GM18907 (cell line): ENCODE results near the gene GPHN.
"Not testable (repeated sequence)": the region's sequence is repeated elsewhere in the genome, so short reads cannot be mapped to it uniquely, and the experiment has no call there.

Experiments used
- ATAC-seq: cut with Tn5 transposase; IDR thresholded peaks from one replicate; pipeline ENCODE4 v1.9.1; 2021; ENCODE audit warnings: mild to moderate bottlenecking, moderate library complexity; ENCODE audit not compliant: unreplicated experiment

Gene GPHN

GRCh38 chr14:66651536-66652220, 143.7 kb downstream of the GPHN start:
- no peak for ATAC-seq

- no peak for ATAC-seq
Measured at GRCh38 chr14:66652525-66653106, 144.7 kb downstream of the GPHN start.

- no peak for ATAC-seq
Measured at GRCh38 chr14:66657780-66658179, 149.8 kb downstream of the GPHN start.

- ATAC-seq, result no peak
Measured at GRCh38 chr14:66662374-66662773, 154.4 kb downstream of the GPHN start.

GRCh38 chr14:66677780-66678179, 169.8 kb downstream of the GPHN start:
- no peak for ATAC-seq

- no peak for ATAC-seq
Measured at GRCh38 chr14:66680216-66680615, 172.3 kb downstream of the GPHN start.

GRCh38 chr14:66696326-66696725, 188.4 kb downstream of the GPHN start:
- ATAC-seq, result no peak

GRCh38 chr14:66698503-66698902, 190.6 kb downstream of the GPHN start:
- ATAC-seq, result no peak

- ATAC-seq, result no peak
Measured at GRCh38 chr14:66701813-66702212, 193.9 kb downstream of the GPHN start.

- no peak for ATAC-seq
Measured at GRCh38 chr14:66708267-66708666, 200.3 kb downstream of the GPHN start.

GRCh38 chr14:66709291-66709690, 201.3 kb downstream of the GPHN start:
- ATAC-seq, result no peak

- not testable (repeated sequence) for ATAC-seq
Measured at GRCh38 chr14:66714291-66714690, 206.3 kb downstream of the GPHN start.

GRCh38 chr14:66715313-66715712, 207.4 kb downstream of the GPHN start:
- ATAC-seq, result not testable (repeated sequence)

- no peak for ATAC-seq
Measured at GRCh38 chr14:66716227-66716626, 208.3 kb downstream of the GPHN start.

GRCh38 chr14:66717561-66718140, 209.7 kb downstream of the GPHN start:
- ATAC-seq, result no peak

GRCh38 chr14:66724996-66725395, 217.0 kb downstream of the GPHN start:
- no peak for ATAC-seq

GRCh38 chr14:66731298-66731697, 223.4 kb downstream of the GPHN start:
- not testable (repeated sequence) for ATAC-seq

GRCh38 chr14:66735853-66736252, 227.9 kb downstream of the GPHN start:
- ATAC-seq, result no peak

GRCh38 chr14:66739826-66740225, 231.9 kb downstream of the GPHN start:
- ATAC-seq, result no peak

- no peak for ATAC-seq
Measured at GRCh38 chr14:66745078-66745477, 237.1 kb downstream of the GPHN start.

- no peak for ATAC-seq
Measured at GRCh38 chr14:66746316-66747006, 238.5 kb downstream of the GPHN start.

- ATAC-seq, result peak; percentile 64
Measured at GRCh38 chr14:66752109-66752508, 244.2 kb downstream of the GPHN start.
